HG03135 (cell line): ENCODE results near the gene TRIM42.

Experiments
- ATAC-seq: cut with Tn5 transposase; IDR thresholded peaks from one replicate; pipeline ENCODE4 v1.9.1; 2021; ENCODE audit warnings: mild to moderate bottlenecking, moderate library complexity; ENCODE audit not compliant: unreplicated experiment

TRIM42 gene

DNA sequence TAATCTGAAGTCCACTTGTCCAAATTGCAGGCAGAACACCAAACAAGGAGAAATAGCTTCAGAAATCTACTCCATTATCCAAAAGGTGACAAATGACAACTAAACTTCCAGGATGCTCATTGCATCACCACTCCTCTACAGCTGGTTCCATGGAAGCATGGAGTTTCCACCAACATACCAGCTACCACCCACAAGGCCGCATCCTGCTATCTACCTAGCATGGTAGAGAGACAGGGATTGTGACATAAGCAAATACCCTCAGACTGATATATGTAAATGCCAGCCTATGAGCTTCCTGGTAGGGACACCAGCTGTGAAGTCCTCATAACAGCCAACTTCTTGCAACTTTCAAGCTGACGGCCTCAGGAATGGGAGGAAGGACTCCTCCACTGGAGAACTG, at the start of gene TRIM42:
TRIM42 (plus strand) TSS at position 301 of the 400 bp plus-strand sequence. CDS start 166 bp downstream, outside the sequence.
- no peak for ATAC-seq

DNA sequence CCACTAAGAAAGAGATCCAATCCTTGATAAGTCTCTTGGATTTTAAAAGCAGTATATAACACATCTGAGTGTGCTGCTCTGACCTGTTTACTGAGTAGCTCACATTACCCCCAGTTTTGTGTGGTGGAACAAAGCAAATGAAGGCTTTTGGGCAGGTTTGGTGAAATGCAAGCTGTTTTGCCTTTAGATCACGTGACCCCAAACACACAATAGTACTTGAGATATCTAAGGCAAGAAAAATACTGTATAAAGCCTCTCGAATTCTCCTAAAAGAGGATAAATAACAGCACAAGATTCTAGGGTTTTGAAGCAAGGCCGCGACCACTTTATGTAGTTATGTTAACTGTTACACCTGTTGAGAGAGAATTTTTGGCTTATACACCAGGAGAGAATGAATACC, 49.3 kb upstream of the TRIM42 start:
- ATAC-seq: no peak

DNA sequence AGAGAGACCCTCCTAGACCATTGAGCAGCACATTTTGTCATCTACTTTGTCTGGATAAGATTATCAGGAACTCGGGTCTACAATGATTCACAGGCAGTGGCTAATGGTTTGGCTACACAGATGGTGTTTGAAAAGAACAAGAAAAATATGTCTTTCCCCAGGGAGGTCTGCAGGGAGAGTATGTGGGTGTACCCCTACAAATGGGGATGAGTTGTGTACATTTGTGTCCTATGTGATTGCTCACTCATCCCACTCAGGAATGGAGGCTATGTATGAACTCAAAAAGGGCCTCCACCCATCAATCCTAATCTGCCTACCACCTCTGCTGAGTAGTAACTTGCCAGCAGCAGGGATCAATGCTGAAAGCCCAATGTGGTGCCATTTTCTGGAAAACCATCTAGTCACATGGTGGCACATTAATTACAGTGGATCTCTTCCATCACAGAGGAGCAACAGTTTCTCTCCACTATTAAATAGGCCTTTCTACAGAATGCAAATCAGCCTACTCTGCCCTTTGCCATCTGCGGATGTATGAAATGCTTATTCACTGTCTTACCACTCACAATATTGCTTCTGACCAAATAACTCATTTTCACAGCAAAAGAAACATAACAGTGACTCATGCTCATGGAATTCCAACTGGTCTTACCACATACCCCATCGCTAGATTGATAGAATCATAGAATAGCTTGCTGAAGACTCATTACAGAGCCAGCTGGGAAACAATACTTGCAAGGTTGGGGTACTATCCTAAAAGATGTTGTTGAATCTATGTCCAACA, 48.3 kb upstream of the TRIM42 start:
- no peak for ATAC-seq

DNA sequence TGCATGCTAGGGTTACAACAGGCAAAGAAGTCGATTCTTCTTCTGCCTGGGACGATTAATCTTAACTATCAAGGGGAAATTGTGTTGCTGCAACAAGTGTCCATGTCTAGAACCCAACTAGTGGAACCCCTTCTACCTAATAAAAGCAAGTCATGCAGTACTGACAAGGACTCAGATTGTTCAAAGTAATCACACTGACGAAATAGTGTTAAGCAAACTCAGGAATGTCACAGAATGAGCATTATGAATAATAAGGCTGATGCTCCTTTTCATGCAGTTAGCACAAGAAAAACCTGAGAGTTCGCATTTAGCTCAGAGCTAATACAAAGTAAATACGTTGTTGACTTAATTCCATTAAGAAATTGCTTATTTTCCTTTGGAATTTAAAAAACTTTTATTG, 47.5 kb upstream of the TRIM42 start:
- ATAC-seq: no peak

DNA sequence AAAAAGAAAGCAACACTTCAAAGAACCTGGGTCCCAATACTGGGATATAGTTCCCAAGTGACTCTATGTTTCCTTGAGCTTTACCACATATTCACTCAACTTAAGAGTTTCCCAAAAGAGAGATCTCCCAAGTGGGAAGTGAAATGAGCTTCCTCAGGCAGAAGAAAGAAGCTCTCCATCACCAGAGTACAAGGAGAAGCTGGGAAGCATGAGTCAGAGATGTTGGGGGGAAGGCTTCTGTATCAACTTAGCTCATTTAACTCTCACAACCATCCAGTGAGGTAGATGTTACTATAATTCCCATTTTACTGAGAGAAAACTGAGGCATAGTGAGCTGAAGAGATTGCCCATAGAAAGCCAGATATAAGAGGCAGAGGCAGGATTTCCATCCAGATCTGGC, 47.0 kb upstream of the TRIM42 start:
- no peak for ATAC-seq

DNA sequence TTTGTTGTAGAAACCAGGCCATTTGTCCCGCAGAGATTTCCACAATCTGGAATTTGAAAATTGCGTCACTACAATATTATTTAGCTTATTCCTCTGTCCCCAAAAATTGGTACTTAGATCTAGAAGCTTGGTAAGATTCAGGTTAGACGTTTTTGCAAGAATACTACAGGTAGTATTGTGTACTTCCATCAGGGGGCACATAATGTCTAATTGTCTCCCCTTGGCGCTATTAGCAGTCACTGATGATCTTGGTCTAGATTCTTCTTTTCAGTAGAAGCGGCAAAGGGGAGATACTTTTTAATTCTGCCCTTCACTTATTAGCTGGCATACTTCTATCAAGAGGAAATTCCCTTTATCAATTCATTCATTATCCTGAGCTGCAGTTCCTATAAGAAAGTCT, 42.6 kb upstream of the TRIM42 start:
- no peak for ATAC-seq

DNA sequence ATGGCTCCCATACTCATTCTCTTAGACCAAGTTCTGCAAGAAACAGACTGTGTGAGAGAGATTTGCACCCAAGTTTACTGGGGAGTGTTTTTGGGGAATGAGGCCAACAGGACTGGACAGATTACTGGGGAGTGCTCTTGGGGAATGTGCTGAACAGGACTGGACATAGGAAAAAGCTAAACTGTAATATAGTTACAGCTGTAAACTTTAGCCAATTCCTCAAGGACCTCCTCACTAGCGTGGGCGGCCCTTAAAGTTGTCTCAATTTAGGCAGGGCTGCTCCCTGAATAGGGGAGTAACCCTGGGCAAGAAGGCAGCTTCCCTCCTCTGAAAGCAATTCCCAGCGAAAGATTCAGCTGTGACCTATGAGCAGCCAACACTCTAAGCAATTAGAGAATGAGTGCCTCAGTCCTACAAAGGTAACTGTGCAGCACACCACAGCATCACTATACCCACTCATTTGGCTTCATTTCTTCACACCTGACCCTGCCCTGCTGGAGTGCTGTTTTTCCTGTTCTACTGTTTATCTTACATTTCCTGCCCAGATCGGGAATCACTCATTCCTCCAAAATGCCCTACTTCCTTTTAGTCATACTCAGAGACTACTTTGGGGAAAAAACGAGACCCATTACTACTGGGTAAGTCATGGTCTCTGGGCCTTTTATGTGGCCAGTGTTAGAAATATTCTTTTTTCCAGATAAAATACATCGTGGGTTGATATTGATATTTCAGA, 41.3 kb upstream of the TRIM42 start:
- no peak for ATAC-seq

DNA sequence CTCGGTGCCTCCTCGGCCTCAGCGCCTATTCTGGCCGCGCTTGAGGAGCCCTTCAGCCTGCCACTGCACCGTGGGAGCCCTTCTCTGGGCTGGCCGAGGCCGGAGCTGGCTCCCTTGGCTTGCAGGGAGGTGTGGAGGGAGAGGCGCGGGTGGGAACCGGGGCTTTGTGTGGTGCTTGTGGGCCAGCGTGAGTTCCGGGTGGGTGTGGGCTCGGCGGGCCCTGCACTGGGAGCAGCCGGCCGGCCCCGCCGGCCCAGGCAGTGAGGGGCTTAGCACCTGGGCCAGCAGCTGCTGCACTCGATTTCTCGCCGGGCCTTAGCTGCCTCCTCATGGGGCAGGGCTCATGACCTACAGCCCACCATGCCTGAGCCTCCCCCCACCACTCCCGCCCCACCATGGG, 26.6 kb upstream of the TRIM42 start:
- ATAC-seq: no peak

DNA sequence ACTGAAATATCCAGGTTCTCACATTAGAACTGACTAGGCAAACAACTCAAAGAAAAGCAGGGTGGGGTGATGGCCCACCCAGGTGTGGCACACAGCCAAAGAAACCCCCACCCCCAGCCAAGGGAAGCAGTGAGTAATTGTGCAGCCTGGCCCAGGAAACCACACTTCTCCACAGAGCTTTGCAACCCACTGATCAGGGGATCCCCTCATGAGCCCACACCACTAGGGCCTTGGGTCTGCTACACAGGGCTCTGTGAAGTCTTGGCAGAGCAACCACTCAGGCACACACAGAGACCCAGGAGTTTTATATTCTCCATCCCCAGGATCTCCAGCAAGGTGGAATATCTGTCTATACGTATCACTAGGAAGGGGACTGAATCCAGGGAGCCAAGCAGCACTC, 22.2 kb upstream of the TRIM42 start:
- no peak for ATAC-seq

DNA sequence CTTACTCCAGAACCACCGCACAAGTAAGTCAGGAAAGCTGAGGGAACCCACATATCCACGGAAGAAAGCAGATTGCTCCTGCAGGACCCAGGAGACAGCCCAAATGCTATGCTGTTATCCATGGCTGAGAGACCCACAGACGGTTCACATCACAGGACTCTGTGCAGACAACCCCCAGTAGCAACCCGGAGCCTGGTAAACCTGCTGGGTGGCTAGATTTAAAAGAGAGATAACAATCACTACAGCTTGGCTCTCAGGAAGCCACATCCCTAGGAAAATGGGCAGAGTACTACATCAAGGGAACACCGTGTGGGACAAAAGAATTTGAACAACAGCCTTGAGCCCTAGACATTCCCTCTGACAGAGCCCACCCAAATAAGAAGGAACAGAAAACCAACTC, 13.8 kb upstream of the TRIM42 start:
- no peak for ATAC-seq

DNA sequence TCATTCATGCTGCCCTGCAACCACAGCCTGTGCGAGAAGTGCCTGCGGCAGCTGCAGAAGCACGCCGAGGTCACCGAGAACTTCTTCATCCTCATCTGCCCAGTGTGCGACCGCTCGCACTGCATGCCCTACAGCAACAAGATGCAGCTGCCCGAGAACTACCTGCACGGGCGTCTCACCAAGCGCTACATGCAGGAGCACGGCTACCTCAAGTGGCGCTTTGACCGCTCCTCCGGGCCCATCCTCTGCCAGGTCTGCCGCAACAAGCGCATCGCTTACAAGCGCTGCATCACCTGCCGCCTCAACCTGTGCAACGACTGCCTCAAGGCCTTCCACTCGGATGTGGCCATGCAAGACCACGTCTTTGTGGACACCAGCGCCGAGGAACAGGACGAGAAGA, 4.7 kb downstream of the TRIM42 start:
- no peak for ATAC-seq

DNA sequence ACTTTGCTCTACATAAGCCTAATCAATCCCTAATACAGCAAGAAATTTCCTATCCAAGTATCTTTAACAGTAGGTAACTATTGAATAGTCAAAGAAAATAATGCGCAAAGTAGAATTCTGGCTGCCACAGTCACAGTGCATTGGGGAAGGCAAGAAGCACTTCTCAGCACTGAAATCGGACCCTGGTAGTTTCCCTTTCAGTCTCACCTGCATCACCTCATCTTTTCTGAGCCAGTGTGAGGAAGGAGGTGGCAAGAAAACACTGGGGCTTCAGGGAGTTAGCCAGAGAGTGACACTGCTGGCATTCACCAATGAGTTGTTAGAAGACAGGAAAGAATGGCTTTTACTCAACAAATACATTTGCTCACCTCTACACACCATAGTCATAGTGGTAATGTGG, 8.3 kb downstream of the TRIM42 start:
- ATAC-seq: no peak

DNA sequence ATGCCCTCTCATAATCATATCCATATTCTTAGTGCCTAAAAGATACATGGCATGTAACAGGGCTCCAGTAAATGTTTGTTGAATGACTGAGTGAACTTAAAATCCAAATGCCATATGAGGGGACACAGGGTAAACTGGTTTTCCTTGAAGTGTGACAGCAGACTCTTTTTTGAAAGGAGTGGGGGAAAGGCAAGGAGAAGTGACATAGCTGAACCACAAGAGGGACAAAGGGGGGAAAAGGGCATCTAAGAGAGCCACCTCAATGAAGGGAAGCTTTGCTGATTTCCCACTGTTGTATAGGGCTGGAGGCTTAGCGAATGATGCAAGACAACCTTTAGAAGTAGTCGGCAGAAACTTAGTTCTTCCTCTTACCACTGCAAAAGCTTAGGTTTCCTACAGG, 9.1 kb downstream of the TRIM42 start:
- no peak for ATAC-seq

DNA sequence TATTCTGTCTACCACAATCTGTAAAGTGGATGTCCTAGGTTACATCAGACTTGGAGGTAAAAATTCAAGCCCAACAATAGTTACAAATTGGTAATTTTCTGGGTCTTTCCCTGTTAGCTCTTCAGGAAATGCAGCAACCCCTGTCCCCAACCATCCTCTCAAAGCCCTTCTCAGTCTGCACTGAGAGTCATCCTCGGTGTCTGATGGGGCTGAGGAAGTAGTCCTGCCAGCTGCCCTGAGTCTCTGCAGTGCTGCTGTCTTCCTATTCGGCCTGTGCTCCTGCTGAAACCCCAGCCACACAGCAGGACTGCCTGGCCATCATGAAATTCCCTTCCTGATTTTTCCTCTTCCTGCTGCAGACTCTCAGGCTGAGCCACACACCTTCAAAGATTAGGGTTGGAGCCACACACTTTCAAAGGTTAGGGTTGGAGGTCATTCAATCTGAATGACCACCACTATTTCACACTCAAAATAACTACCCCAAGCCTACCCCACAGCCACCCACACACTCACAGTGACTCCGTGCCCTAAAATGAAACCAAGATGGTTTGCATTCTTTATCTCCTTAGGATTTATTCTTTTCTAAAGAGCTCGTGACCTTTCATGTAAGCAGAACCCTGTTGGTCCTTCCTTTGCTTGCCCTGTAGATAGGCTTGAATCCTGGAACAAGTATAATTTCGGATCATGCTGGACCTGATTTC, 17.6 kb downstream of the TRIM42 start:
- no peak for ATAC-seq

DNA sequence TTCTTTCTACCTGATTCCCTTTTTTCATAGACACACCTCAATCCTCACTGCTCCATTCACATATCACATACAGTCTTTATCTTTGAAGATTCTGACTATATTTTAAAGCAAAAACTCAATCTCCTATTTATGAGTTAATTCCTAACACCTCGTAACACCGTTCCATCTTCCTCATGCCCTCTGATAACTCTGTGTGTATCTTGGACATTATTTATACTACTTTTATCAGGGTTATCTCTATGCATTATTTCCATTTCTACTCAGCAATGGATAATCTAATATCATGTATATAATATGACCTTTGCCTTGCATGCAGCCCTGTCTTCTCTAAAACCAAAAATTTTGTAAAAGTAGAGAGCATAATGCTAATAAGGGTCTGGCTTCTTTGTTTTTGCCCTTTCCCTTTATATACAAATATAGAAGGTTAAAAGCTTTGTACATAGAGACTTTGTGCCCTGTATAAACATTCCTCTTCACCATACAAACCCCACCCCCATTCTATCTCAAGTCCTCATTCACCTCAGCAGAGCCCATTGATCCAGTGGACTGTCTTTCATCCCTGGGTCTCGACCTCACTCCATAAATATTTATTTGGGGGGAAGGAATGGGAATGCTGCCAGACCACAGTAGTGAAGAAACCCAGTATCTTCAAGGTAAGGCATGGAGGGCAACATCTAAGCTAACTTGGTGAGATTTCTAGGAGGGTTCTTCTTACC, 21.8 kb downstream of the TRIM42 start:
- no peak for ATAC-seq

DNA sequence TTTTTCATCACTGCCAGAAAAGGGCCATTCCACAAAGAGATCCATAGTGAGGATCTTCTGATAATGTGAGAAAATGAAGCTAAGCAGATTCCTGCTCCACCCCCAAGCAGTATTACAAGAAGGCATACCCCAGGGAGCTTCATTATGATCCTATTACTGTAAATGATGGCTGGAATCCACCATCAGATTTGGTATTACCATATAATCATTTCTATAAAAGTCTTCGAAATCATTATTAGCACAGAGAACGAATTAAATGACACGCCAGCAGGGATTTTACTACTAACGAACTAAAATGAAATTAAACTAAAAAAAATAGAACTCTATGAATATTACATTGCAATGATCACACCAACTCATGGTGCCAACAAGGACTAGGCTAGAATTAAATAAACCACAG, 24.4 kb downstream of the TRIM42 start:
- ATAC-seq: no peak

DNA sequence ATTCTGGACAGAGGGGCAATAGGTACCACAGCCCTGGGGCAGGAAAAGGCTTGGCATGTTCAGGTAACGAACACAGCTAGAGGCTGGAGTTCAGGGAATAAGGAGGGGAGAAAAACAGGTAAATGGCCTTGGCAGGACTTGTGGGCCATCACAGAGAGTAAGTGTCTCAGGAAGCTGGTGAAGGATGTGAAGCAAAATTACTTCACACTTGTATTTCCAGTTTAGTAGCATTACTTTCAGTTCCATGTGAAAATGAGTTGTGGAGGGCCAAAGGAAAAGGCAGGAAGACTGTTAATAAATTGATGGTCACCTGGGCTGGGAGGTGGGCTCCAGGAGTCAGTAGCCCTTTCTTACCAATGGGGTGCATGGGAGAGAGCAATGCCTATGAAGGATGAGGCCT, 25.6 kb downstream of the TRIM42 start:
- no peak for ATAC-seq

DNA sequence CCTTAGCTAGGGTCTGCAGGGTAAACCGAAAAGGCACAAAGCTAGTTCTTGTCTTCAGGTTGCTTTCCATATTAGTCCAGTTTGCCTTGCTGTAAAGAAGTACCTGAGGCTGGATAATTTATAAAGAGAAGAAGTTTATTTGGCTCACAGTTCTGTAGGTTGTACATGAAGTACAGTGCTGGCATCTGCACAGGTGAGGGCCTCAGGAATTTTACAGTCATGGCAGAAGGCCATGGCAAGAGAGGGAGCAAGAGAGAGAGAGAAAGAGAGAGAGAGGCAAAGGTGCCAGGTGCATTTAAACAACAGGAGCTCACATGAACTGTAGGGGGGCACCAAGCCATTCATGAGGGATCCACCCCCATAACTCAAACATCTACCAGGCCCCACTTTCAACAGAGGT, 26.9 kb downstream of the TRIM42 start:
- ATAC-seq: no peak

DNA sequence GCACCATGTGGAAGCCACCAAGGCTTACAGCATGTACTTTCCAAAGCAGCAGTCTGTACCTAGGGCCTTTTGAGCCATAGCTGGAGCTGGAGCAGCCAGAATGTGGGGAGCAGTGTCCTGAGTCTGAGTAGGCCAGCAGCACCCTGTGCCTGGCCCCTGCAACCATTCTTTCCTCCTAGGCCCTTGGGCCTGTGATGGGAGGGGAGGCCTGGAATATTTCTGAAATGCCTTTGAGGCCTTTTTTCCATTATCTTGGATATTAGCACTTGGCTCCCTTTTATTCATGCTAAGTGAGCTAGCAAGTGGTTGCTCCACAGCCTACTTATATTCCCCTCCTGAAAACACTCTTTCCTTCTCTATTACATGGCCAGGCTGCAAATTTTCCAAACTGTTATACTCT, 28.1 kb downstream of the TRIM42 start:
- ATAC-seq: no peak

DNA sequence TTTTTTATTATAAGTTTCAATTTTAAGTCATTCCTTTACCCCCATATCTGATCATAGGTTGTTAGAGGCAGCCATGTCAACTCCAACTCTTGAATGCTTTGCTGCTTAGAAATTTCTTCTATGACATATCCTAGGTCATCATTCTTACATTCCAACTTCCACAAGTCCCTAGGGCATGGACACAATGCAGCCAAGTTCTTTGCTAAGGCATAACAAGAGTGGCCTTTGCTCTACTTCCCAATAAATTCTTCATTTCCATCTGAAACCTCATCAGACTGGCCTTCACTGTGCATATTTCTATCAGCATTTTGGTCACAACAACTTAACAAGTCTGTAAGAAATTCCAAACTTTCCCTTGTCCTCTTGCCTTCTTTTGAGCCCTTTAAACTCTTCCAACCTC, 28.5 kb downstream of the TRIM42 start:
- no peak for ATAC-seq

DNA sequence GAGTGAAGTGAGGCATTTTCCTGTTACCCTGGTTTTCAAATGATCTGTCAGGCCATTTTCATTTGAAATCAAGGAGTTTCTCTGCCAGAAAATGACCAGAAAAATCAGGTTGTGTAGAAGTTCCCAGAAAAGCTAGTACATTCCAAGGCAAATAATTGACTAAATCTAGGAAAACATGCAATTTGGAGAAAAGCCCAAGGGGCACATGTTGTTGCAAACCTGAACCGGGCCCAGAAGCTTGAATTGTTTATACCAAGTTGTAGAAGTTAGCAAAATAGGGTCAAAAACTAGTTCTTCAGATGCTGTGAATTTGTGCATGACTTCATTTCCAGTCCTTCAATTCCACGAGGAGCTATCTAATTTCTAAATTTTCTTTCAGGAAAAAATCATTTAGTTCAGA, 31.0 kb downstream of the TRIM42 start:
- ATAC-seq: no peak
